H1 (cell line): Measurements from ENCODE around the gene SIGLEC7. TPM values are rescaled to one million over a fixed set of nuclear protein-coding genes. Genes with fewer than 3 reads are reported as not detected.

Experiments used
- CTCF ChIA-PET: fragments of 300-600 bp; sonication (Branson Sonifier 250); formaldehyde crosslinking; loops from one replicate; lab custom pipeline; 2021; ENCODE audit not compliant: partially characterized antibody; lab: Charles Lee
- POLR2A ChIA-PET: fragments of 300-600 bp; sonication (Branson Sonifier 250); formaldehyde crosslinking; loops from one replicate; lab custom pipeline; 2021; ENCODE audit warnings: inconsistent platforms; ENCODE audit not compliant: partially characterized antibody; lab: Charles Lee
- DNase-seq, 2 experiments: peaks; one replicate each; pipeline versions ENCODE4 v3.0.0 to v3.0.0-alpha.2; 2010 to 2022; ENCODE audit warnings: low spot score in 2 of 2, low read depth in 1 of 2, mixed read lengths in 1 of 2
- FAIRE-seq: peaks from 2 replicates; lab custom pipeline; 2011; peaks lifted over from hg19 to GRCh38; lab: Jason Lieb, UNC
- H2AFZ ChIP-seq: 2 replicates; pipeline ENCODE4 v1.8.1; 2012; ENCODE audit warnings: low read length, inconsistent platforms
- H2AK5ac ChIP-seq: 2 replicates; pipeline ENCODE4 v1.6.1; 2013; ENCODE audit warnings: low read depth, low read length
- H2BK120ac ChIP-seq: replicated peaks from 2 replicates; pipeline ENCODE3; 2013; ENCODE audit warnings: low read depth, low read length, inconsistent platforms
- H2BK12ac ChIP-seq: 2 replicates; pipeline ENCODE4 v1.6.1; 2013; ENCODE audit warnings: low read depth, low read length
- H2BK15ac ChIP-seq: 2 replicates; pipeline ENCODE4 v1.6.1; 2013; ENCODE audit warnings: low read length
- H2BK20ac ChIP-seq: 2 replicates; pipeline ENCODE4 v1.6.1; 2013; ENCODE audit warnings: low read length
- H2BK5ac ChIP-seq: 2 replicates; pipeline ENCODE4 v1.6.1; 2013; ENCODE audit warnings: low read depth, low read length
- H3K14ac ChIP-seq: 2 replicates; pipeline ENCODE4 v1.6.1; 2013; ENCODE audit warnings: inconsistent platforms; ENCODE audit not compliant: insufficient read length
- H3K18ac ChIP-seq: 2 replicates; pipeline ENCODE4 v1.6.1; 2013; ENCODE audit warnings: low read length; ENCODE audit errors: extremely low read depth
- H3K23ac ChIP-seq: 2 replicates; pipeline ENCODE4 v1.6.1; 2013; ENCODE audit warnings: inconsistent platforms; ENCODE audit not compliant: insufficient read length
- H3K23me2 ChIP-seq: 2 replicates; pipeline ENCODE4 v1.6.1; 2013; ENCODE audit warnings: low read depth, low read length
- H3K27ac ChIP-seq: 2 replicates; pipeline ENCODE4 v1.6.1; 2011; ENCODE audit warnings: low read depth, low read length, inconsistent platforms
- H3K27me3 ChIP-seq, 4 experiments: replicated peaks in 1 of 4; 1 replicate in 1 of 4; 2 replicates in 3 of 4; pipeline versions ENCODE4 v1.6.1 to v1.8.1; 2011 to 2013; ENCODE audit warnings: low read length in 3 of 4, mild to moderate bottlenecking in 3 of 4, inconsistent platforms in 2 of 4, mixed read lengths in 2 of 4, moderate library complexity in 1 of 4; ENCODE audit not compliant: control insufficient read depth in 3 of 4, insufficient read depth in 3 of 4; ENCODE audit errors: extremely low read depth in 1 of 4
- H3K36me3 ChIP-seq, 4 experiments: 2 replicates each; pipeline versions ENCODE4 v1.6.1 to v1.8.1; 2011 to 2013; ENCODE audit warnings: mild to moderate bottlenecking in 4 of 4, low read length in 3 of 4, moderate library complexity in 2 of 4, control low read depth in 1 of 4, inconsistent platforms in 1 of 4; ENCODE audit not compliant: insufficient read depth in 4 of 4, control insufficient read depth in 2 of 4
- H3K4ac ChIP-seq: replicated peaks from 2 replicates; pipeline ENCODE3; 2013; ENCODE audit warnings: low read length, low read depth, mixed read lengths, inconsistent platforms; ENCODE audit not compliant: insufficient read length
- H3K4me1 ChIP-seq, 4 experiments: replicated peaks in 1 of 4; 1 replicate in 1 of 4; 2 replicates in 3 of 4; pipeline versions ENCODE4 v1.6.1 to v1.8.1; 2011 to 2013; ENCODE audit warnings: low read length in 3 of 4, inconsistent platforms in 2 of 4, mixed read lengths in 1 of 4; ENCODE audit not compliant: insufficient read depth in 4 of 4, control insufficient read depth in 3 of 4
- H3K4me2 ChIP-seq, 2 experiments: 2 replicates each; pipeline versions ENCODE4 v1.6.1 to v1.8.1; 2011 to 2013; ENCODE audit warnings: low read depth in 2 of 2, low read length in 2 of 2, control low read depth in 1 of 2, inconsistent platforms in 1 of 2, mild to moderate bottlenecking in 1 of 2; ENCODE audit not compliant: insufficient read depth in 1 of 2
- H3K4me3 ChIP-seq, 4 experiments: fragments of 200-600, 300-600 bp in 1 of 4; sonication (generic), shearing (Covaris generic), sonication (Bioruptor Twin) in 1 of 4; 2 replicates each; pipeline versions ENCODE4 v1.5.1 to v1.8.1; 2011 to 2016; ENCODE audit warnings: low read length in 4 of 4, low read depth in 3 of 4, control low read depth in 2 of 4, inconsistent platforms in 2 of 4, mild to moderate bottlenecking in 2 of 4, mixed read lengths in 1 of 4, moderate library complexity in 1 of 4; ENCODE audit not compliant: insufficient read depth in 2 of 4; ENCODE audit errors: extremely low read depth in 1 of 4
- H3K56ac ChIP-seq: replicated peaks from 2 replicates; pipeline ENCODE3; 2013; ENCODE audit warnings: low read depth, mild to moderate bottlenecking, mixed read lengths, low read length, inconsistent platforms; ENCODE audit not compliant: insufficient read length
- H3K79me1 ChIP-seq: 2 replicates; pipeline ENCODE4 v1.6.1; 2013; ENCODE audit warnings: low read depth, low read length, control low read depth
- H3K79me2 ChIP-seq, 2 experiments: 2 replicates each; pipeline versions ENCODE4 v1.6.1 to v1.8.1; 2012 to 2013; ENCODE audit warnings: low read length in 2 of 2, mild to moderate bottlenecking in 2 of 2, inconsistent platforms in 1 of 2; ENCODE audit not compliant: insufficient read depth in 2 of 2, control insufficient read depth in 1 of 2
- H3K9ac ChIP-seq, 4 experiments: replicated peaks in 1 of 4; 1 replicate in 1 of 4; 2 replicates in 3 of 4; pipeline versions ENCODE4 v1.6.1 to v1.8.1; 2011 to 2013; ENCODE audit warnings: low read depth in 3 of 4, low read length in 3 of 4, control low read depth in 2 of 4, mild to moderate bottlenecking in 2 of 4, moderate library complexity in 2 of 4, inconsistent platforms in 1 of 4; ENCODE audit errors: extremely low read depth in 1 of 4
- H3K9me3 ChIP-seq, 2 experiments: 2 replicates each; pipeline versions ENCODE4 v1.6.1 to v1.8.1; 2012 to 2013; ENCODE audit warnings: mild to moderate bottlenecking in 2 of 2, moderate library complexity in 2 of 2, control low read depth in 1 of 2, inconsistent platforms in 1 of 2, low read depth in 1 of 2, low read length in 1 of 2, mixed read lengths in 1 of 2; ENCODE audit not compliant: insufficient read depth in 2 of 2
- H4K20me1 ChIP-seq, 2 experiments: replicated peaks in 1 of 2; 2 replicates each; pipeline versions ENCODE3 to v1.8.1; 2011 to 2013; ENCODE audit warnings: inconsistent platforms in 2 of 2, low read length in 2 of 2, mild to moderate bottlenecking in 1 of 2; ENCODE audit not compliant: insufficient read depth in 2 of 2, control insufficient read depth in 1 of 2
- H4K5ac ChIP-seq: 2 replicates; pipeline ENCODE4 v1.6.1; 2013; ENCODE audit warnings: low read length, low read depth, mixed read lengths, inconsistent platforms; ENCODE audit not compliant: insufficient read length
- H4K8ac ChIP-seq: 2 replicates; pipeline ENCODE4 v1.8.0; 2013; ENCODE audit warnings: mild to moderate bottlenecking, moderate library complexity, low read length, inconsistent platforms; ENCODE audit not compliant: insufficient read depth; ENCODE audit errors: extremely low read depth
- H4K91ac ChIP-seq: replicated peaks from 2 replicates; pipeline ENCODE3; 2013; ENCODE audit warnings: low read length, mixed read lengths, inconsistent platforms; ENCODE audit not compliant: insufficient read length
- GTF2F1 ChIP-seq: IDR thresholded peaks from 2 replicates; pipeline ENCODE4 v1.6.1; 2012; ENCODE audit warnings: low read depth, low read length, improper control_type of control experiment, borderline replicate concordance
- RBBP5 ChIP-seq: IDR thresholded peaks from 2 replicates; pipeline ENCODE4 v1.7.1; 2012; ENCODE audit warnings: low read depth, mild to moderate bottlenecking, inconsistent platforms, low read length, moderate library complexity, borderline replicate concordance
- RFX5 ChIP-seq: IDR thresholded peaks from 2 replicates; pipeline ENCODE4 v1.6.1; 2011; ENCODE audit warnings: low read depth, low read length, improper control_type of control experiment, borderline replicate concordance
- SUZ12 ChIP-seq: fragments of 200-600 bp; sonication (generic); IDR thresholded peaks from 2 replicates; pipeline ENCODE4 v1.6.1; 2012; ENCODE audit warnings: mild to moderate bottlenecking, inconsistent platforms, low read length, moderate library complexity, mixed read lengths
- YY1 ChIP-seq: IDR thresholded peaks from 2 replicates; pipeline ENCODE4 v1.6.1; 2011; ENCODE audit warnings: low read depth, mild to moderate bottlenecking, low read length
- WGBS, 2 experiments: shearing (Covaris generic) in 1 of 2; methylation state at CpG; one replicate each; pipeline versions ENCODE4 v1.1.6 to v1.1.7; 2013 to 2015; ENCODE audit warnings: low lambda C conversion rate in 2 of 2, mixed read lengths in 2 of 2, inconsistent platforms in 1 of 2, low coverage in 1 of 2, missing lambda C conversion rate in 1 of 2; ENCODE audit not compliant: insufficient replicate concordance in 2 of 2, insufficient coverage in 1 of 2, insufficient read length in 1 of 2; ENCODE audit errors: extremely low coverage in 1 of 2, missing lambda C conversion rate in 1 of 2; 5-methylcytosine and 5-hydroxymethylcytosine counted together
- polyA plus RNA-seq, 7 experiments: library from polyadenylated mRNA; depleted of rRNA in 3 of 7; stranded (reverse) in 5 of 7; unstranded in 2 of 7; fragments of >200 nt in 5 of 7; fragments of 200-250 nt in 2 of 7; gene quantifications; 1 replicate in 5 of 7; 2 replicates in 1 of 7; 4 replicates in 1 of 7; pipeline versions ENCODE4 v1.2.1 to v1.2.3, GENCODE V29; 2011 to 2013; ENCODE audit warnings: missing spikeins in 2 of 7, mixed read lengths in 2 of 7
- total RNA-seq: library from RNA; stranded (reverse); fragmentation: NEBNext Ultra II Directional; extraction: Animal tissue kit (Norgen Biotek cat#: 25700); gene quantifications from 2 replicates; pipeline ENCODE4 v1.2.1, GENCODE V29; 2021

Gene SIGLEC7
- total and polyA plus RNA-seq, 2 of the 8 experiments (the other 6 are each of a cell fraction or from before 2014, with no cell fraction given) = not detected

GRCh38 chr19:51161867-51162496, 19.9 kb downstream of the SIGLEC7 start:
- no peak overlapping the region for H3K27ac ChIP-seq
- no peak overlapping the region for H2BK15ac ChIP-seq
- no peaks in the 10 kb centered on the region for H3K4me1 ChIP-seq
- H2BK5ac ChIP-seq = no peak overlapping the region
- H2BK120ac ChIP-seq = no peak overlapping the region
- H3K9me3 ChIP-seq = no peaks in the 10 kb centered on the region
- no peak overlapping the region for H3K23ac ChIP-seq
- H2BK12ac ChIP-seq = no peak overlapping the region
- H3K14ac ChIP-seq = no peak overlapping the region
- FAIRE-seq (no peak), DNase-seq (no peak)
- H4K91ac ChIP-seq = no peak overlapping the region
- H3K4ac ChIP-seq = no peak overlapping the region
- no peak overlapping the region for H2AFZ ChIP-seq
- no peaks in the 10 kb centered on the region for H3K79me1 ChIP-seq
- H3K56ac ChIP-seq = no peak overlapping the region
- H3K79me2 ChIP-seq = no peaks in the 10 kb centered on the region
- H4K5ac ChIP-seq = no peak overlapping the region
- H4K20me1 ChIP-seq = no peaks in the 10 kb centered on the region
- H3K9ac ChIP-seq = no peak overlapping the region
- no peak overlapping the region for H3K4me2 ChIP-seq
- no peak overlapping the region for H4K8ac ChIP-seq
- no peaks in the 10 kb centered on the region for H3K36me3 ChIP-seq
- peaks cover 0 to 3% (median under 1%) of the 10 kb centered on the region in 4 experiments; a peak in 1 of 7 replicates for H3K27me3 ChIP-seq
- no peak overlapping the region for H2AK5ac ChIP-seq
- H3K4me3 ChIP-seq = no peak overlapping the region
- no peaks in the 10 kb centered on the region for H3K23me2 ChIP-seq
- H2BK20ac ChIP-seq = no peak overlapping the region
- 94% methylated on average over 4 of the region's 4 CpGs; no CpG with 5 or more reads in 1 of the 2 experiments for WGBS, 2 experiments
- ChIA-PET CTCF (interaction anchor here (1.1 to 3.5 kb wide), 2 partner anchors 95 to 97 kb away, joined by 5 to 13 read pairs; no protein-coding TSS in a partner anchor), POLR2A (interaction anchor here (0.6 to 1.0 kb wide), 2 partner anchors 164 to 499 kb away, joined by 3 read pairs; no protein-coding TSS in a partner anchor)
- no peak overlapping the region for H3K18ac ChIP-seq
- TF ChIP-seq YY1 (no peak), RBBP5 (no peak), SUZ12 (no peak), RFX5 (no peak), GTF2F1 (no peak)
